SK-N-SH (cell line): Measurements from ENCODE around the gene NIN.

Experiments
- CTCF ChIP-seq: fragments of 200-600 bp; sonication (generic); IDR thresholded peaks from 2 replicates; pipeline ENCODE4 v1.6.1; 2017; ENCODE audit warnings: antibody characterized with exemption, mild to moderate bottlenecking, moderate library complexity
- NFIC ChIP-seq: IDR thresholded peaks from 2 replicates; pipeline ENCODE4 v1.4.0; 2012; ENCODE audit warnings: borderline replicate concordance
- RFX5 ChIP-seq: IDR thresholded peaks from 2 replicates; pipeline ENCODE4 v1.6.1; 2012; ENCODE audit warnings: mild to moderate bottlenecking, improper control_type of control experiment, low read length
- SIN3A ChIP-seq: IDR thresholded peaks from 2 replicates; pipeline ENCODE4 v1.6.1; 2012; ENCODE audit warnings: low read depth, mild to moderate bottlenecking, low read length, moderate library complexity, borderline replicate concordance
- SMC3 ChIP-seq: IDR thresholded peaks from 2 replicates; pipeline ENCODE4 v1.6.1; 2012; ENCODE audit warnings: low read depth, low read length, improper control_type of control experiment
- USF2 ChIP-seq: fragments of 150-350 bp; IDR thresholded peaks from 2 replicates; pipeline ENCODE4 v1.6.1; 2017; ENCODE audit warnings: antibody characterized with exemption, low read length, low read depth, borderline replicate concordance
- YY1 ChIP-seq: IDR thresholded peaks from 2 replicates; pipeline ENCODE4 v1.4.0; 2012; ENCODE audit warnings: low read depth, mild to moderate bottlenecking
- TF ChIP-seq, protein P1 (sequence below): IDR thresholded peaks from 2 replicates; pipeline ENCODE4 v1.6.1; 2012; ENCODE audit warnings: mild to moderate bottlenecking, low read depth, low read length, moderate library complexity
- TF ChIP-seq, protein P2 (sequence below): IDR thresholded peaks from 2 replicates; pipeline ENCODE4 v1.4.0; 2012; ENCODE audit warnings: low read depth

DNA sequence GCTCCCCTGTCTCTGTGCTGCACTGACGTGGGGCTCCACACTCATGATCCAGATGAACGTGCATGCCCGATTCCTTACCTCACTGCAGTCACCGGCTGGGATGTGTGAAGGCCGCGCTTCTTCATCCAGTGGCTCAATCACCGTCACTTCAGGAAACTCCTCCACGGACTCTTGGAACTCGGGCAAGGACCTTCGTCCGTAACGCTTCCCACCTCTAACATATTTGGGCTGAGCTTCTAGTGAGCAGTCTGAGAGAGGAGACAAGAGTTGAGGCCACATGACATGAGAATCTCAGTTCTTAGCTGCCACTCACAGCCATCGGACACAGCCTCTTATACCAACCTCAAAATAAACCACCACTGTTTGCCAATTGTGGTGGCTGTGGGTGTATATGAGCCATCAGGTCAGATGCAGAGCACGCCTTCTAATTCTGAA lies 38.3 kb downstream of the NIN start:
- TF ChIP-seq SIN3A, result no peak
- TF ChIP-seq USF2, result no peak
- no peak for TF ChIP-seq CTCF
- no peak for TF ChIP-seq YY1
- TF ChIP-seq SMC3, result no peak
- TF ChIP-seq, protein P1, sequence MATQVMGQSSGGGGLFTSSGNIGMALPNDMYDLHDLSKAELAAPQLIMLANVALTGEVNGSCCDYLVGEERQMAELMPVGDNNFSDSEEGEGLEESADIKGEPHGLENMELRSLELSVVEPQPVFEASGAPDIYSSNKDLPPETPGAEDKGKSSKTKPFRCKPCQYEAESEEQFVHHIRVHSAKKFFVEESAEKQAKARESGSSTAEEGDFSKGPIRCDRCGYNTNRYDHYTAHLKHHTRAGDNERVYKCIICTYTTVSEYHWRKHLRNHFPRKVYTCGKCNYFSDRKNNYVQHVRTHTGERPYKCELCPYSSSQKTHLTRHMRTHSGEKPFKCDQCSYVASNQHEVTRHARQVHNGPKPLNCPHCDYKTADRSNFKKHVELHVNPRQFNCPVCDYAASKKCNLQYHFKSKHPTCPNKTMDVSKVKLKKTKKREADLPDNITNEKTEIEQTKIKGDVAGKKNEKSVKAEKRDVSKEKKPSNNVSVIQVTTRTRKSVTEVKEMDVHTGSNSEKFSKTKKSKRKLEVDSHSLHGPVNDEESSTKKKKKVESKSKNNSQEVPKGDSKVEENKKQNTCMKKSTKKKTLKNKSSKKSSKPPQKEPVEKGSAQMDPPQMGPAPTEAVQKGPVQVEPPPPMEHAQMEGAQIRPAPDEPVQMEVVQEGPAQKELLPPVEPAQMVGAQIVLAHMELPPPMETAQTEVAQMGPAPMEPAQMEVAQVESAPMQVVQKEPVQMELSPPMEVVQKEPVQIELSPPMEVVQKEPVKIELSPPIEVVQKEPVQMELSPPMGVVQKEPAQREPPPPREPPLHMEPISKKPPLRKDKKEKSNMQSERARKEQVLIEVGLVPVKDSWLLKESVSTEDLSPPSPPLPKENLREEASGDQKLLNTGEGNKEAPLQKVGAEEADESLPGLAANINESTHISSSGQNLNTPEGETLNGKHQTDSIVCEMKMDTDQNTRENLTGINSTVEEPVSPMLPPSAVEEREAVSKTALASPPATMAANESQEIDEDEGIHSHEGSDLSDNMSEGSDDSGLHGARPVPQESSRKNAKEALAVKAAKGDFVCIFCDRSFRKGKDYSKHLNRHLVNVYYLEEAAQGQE, result no peak
- TF ChIP-seq, protein P2, sequence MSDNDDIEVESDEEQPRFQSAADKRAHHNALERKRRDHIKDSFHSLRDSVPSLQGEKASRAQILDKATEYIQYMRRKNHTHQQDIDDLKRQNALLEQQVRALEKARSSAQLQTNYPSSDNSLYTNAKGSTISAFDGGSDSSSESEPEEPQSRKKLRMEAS, result no peak
- TF ChIP-seq NFIC, result no peak
- TF ChIP-seq RFX5, result no peak
